DMS 273 treated with DMSO at 0.1 percent for 48 hours (cell line): ENCODE results near the gene NOS2.

Source experiments
- DNase-seq: peaks from one replicate; lab custom pipeline; 2025; lab: John Stamatoyannopoulos, UW

Gene NOS2

DNA sequence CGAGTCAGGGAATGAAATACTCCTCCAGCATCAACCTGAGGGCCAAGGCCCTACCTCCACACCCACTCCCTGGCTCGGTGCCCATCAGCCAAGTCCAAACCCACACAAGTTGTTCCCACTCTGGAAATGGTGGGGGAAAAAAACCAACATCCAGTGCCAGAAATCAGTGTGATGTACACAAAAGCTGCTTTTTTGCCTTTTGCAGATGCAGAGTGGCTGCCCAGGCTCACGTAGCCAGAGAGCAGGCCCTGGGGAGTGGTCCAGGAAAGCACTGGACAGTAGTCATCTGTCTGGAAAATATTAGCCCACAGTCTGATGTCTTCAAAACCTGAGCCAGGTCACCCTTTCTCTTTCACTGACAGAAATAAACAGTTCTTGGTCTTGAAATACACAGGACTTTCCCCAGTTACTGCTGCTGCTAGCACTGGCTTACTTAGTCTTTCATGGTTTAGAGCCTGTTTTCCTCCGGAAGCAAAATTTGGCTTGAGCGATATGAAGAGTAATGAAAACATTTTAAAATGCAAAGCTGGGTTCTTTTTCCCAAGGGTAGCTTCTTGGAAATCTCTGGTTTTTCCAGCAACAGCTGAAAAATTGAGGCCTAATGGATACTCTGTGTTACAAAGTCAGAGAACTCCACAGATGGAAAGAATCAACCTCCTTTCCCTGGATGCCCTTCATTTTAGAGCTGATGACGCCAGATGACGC lies 18.2 kb upstream of the NOS2 start:
- DNase-seq, result no peak

GRCh38 chr17:27817731-27818130 lies 17.4 kb upstream of the NOS2 start:
- no peak for DNase-seq

DNA sequence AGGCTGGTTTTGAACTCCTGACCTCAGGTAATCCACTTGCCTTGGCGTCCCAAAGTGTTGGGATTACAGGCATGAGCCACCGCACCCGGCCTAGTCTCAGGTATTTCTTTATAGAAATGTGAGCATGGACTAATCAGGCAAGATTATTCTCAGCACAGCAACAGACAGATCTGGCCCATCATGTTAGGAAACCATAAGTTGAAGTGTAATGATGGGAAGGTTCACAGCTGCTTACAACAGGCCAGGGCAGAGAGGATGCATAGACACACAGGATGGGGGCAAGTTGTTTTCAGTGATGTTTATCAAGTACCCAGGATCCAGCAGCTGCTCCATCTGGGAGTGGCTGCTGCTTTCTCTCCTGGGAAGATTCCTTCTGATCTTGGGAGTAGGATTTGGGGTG lies 16.6 kb upstream of the NOS2 start:
- no peak for DNase-seq

DNA sequence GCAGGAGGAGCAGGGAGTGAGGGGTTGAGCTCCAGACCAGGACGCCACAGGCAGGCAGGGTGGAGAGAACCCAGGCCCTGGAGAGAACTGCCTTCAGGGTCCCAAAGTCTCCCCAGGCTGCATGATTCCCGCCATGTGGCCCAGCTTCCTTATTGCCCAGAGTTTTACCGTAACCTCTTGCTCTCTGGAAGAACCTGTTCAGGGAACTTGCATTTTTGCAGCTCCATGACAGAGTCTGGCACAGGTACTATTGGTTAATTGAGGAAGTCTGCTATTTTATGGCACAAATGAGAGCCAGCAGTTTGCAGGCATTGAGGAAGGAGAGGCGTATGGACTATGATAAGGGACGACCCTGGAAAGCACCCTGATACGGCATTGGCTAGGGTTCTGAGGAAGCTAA lies 11.6 kb upstream of the NOS2 start:
- no peak for DNase-seq

DNA sequence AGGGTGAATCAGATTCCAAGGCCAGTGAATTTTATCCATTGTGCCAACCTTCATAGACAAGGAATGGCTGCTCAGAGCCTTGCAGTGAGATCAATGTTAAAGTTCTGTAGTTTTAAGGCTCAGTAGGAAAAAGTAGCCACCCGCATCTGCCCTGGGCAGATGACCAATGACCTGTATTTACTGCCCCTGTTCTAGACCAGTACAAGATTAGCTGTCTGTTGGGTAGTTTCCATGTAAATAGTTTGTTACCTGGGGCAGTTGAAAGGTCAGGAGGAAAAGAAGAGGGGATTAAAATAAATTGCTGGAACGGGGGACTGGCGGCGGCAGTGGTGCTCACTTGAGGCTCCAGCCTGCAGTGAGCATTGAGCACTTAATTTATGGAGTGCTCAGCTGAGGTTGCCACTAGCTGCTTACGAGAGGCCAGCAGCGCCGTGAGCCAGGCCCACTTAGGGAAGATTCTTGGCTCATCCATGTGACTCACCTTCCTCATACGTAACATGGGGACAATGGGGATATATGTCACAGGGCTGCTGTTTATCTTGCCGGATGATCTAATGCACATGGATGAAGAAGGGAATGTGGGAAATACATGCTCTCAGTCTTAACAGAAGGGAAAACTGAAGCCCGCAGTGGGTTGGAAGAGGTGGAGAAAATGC lies 10.7 kb upstream of the NOS2 start:
- DNase-seq, result no peak

DNA sequence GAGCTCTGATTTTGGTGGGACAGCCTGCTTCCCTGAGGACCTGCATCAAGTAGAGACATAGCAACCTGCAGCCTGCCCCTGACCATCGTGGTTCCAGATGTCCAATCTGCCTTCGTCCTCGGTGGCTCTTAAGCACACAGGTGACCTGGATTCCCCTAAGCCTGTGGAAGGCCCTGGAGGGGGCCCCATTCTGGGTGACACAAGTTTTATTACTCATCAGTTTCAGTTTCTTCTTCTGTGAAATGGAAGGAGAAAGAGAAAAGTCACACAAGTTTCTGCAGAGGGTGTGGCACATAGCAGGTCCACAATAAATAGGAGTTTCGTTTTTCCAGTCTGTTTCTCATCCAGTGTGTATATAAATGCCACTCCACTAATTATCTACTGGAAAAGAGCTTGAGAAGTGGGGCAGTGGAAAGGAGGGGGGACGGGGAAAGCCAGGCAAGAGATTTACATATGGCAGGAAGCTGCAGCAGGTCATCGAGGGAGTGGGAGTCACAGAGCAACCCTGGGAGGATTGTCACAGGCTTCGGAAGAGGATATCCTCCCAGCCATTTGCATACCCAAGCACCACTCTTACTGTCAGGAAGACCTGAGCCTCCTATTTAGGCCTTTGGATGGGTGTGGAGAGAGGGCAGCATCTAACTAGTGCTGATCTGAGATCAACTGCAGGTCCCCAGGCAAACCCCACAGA lies 10.0 kb upstream of the NOS2 start:
- no peak for DNase-seq

DNA sequence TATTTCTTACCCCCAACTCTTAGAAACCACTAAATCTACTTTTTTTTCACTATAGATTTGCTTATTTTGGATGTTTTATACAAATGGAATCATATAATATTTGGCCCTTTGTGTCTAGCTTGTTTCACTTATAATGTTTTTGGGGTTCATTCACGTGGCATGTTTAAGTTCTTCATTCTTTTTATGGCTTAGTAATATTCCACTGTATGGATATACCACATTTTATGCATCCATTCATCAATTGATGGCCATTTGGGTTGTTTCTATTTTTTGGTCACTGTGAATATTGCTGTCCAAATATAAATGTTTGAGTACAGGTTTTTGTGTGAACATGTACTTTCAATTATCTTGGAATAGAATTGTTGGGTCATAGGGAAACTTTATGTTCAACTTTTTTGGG lies 9.2 kb upstream of the NOS2 start:
- DNase-seq, result no peak

- DNase-seq, result no peak
Measured at GRCh38 chr17:27808628-27809027, 8.3 kb upstream of the NOS2 start.

DNA sequence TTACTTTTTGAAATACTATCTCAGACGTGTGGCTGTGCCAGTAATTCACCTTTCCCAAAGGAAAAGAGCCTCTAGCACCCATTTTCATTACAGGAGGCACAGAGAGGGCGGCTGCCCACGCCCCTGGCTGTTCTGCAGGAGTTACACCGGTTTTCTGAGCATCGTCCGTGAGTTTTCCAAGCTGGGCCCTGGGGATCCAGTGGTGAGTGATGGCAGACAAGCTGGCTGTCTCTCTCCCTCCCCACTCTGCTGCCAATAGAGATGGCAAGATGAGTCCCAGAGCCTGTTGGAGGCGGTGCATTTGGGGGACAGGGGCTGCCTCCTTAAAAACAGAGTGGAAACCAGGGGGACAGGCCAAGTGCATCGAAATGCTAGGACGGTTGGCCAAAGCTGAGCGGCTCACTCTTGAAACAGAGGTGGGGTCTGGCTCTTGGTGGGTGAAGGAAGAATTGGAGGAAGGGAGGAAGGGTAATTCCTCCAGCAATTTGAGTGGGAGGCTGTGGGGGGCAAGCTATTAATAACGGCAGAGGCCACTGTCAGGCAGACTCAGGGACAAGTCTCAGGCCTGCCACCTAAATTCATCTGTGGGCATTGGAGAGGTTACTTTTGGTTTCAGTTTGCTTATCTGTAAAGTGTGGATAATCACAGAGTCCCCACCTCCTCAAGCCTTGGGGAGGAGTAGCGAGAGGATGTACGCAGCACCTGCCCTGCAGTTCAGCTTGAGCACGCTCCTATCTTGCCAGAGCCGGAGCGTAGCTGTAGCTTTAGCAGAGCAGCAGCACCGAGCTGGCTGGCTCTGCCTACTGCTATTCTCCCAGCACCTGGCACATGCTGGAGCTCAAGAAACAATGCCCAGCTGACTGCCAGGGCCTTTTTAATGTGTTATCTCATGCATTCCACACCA lies 7.5 kb upstream of the NOS2 start:
- no peak for DNase-seq

DNA sequence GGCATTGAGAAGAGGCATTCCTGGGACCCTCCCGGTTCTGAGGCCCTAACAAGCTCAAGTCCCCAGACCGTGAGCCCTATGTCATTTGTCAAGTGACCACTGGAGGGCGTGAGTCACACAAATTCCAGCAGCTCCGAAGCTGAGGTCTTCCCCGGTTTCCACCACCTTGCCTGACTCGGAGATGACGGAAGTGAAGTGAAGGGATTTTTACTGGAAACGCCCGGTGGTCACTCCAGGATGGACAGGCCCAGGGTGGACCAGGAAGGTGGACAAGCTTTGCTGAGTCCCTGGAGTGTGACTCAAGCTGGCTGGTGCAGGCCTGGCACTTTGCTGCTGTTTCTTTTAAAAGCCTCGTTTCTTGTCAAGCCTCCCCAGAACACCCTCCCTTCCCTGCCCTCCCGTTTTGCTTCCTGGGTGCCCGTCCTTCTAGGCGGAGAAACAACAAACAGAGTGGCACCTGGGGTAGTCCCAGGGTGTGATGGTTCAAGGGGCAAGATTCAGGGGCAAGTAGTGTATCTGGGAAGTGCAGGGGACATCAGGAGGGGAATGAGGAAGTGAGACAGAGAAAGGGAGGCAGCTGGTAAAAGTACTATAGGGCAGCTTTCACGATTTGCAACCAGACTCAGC lies 5.3 kb upstream of the NOS2 start:
- DNase-seq, result peak; percentile 49

- DNase-seq, result no peak
Measured at GRCh38 chr17:27804113-27804512, 3.8 kb upstream of the NOS2 start.

DNA sequence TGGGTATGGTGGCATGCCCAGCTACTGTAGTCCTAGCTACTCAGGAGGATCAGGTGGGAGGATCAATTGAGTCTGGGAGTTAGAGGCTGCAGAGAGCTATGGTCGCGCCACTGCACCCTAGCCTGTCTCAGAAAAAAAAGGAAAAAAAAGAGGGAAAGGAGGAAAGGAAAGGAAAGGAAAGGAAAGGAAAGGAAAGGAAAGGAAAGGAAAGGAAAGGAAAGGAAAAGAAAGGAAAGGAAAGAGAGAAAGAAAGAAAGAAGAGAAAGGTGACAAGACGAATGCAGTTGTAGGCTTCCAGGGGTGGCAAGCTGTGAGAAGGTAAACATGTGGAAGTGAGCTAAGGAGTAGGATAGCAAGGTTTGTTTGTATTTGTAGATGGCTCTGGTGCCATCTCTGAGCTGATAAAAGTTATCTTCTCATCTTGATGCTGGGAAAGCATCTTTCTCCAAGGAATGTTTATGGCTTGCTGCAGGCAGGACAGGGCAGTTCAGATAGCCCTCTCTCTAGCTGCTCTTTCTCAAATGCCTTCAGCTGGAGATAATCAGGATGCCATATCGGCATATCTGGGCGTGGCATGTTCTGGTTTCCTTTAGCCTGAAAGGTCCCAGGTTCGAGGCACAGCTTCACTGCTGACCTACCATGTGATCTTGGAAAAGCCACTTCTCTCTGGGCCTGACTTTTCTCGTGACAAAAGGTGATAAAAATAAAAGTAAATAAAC lies 2.8 kb upstream of the NOS2 start:
- no peak for DNase-seq

- DNase-seq, result no peak
Measured at GRCh38 chr17:27802033-27802432, 1.7 kb upstream of the NOS2 start.

- no peak for DNase-seq
Measured at GRCh38 chr17:27798376-27798775, 2.0 kb downstream of the NOS2 start.

- DNase-seq, result no peak
Measured at GRCh38 chr17:27797390-27798091, 2.8 kb downstream of the NOS2 start.

- DNase-seq, result no peak
Measured at GRCh38 chr17:27793906-27794569, 6.3 kb downstream of the NOS2 start.

DNA sequence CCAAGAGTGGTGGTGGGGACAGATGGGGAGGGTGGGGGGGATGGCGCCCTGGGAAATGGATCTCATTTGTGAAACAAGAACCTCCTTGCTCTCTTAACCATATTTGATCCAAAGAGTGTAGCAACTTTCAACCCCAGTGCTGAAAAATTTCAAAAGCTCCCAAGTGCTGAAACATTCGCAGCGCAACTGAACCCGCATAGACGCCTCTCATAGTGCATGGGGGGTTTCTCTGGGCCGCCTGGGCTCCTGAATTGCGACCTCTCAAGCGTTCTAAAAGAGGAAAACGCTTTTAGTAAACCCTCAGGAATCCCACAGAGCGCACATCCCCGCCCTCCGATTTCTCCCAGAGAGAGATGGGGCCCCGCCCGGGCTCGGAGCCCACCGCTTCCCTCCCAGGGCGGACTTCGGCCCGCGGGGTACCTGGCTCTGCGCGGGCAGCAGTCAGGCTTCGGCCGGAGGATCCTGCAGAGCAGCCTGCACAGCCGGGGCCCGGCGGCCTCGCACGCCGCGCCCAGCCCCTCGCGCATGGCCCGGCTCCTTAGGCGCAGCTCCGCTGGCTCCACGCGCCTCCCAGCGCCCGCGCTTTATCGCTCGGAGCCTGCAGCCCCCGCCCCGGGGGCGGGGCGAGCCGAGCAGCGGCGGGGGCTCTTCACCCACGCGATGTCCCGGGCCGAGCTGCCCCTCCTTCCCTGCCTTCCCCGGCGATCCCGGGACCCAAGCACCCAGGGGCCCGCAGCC lies 7.0 kb downstream of the NOS2 start:
- no peak for DNase-seq

DNA sequence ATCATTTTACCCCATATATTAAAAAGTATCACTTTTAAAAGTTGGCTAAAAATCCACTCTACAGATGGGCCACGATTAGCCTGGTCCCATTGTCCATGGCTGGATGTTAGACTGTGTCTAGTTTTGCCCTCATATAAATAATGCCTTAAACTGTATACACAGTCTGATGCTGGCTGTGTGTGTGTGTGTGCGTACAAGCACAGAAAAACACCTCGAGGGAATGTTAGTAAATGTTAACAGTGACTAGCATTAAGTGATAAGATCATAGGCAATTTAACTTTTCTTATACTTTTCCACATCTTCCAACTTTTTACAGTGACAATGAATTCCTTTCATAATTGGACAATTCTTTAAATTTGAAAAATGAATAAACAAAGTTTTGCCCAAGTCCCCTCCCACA lies 8.2 kb downstream of the NOS2 start:
- DNase-seq, result no peak

GRCh38 chr17:27788919-27789318 lies 11.4 kb downstream of the NOS2 start:
- DNase-seq, result no peak
